Heart right ventricle (tissue), 16 donors: ENCODE measurements around the gene SBK3. TPM values are rescaled to one million over a fixed set of nuclear protein-coding genes. Genes with fewer than 3 reads are reported as not detected.

Experiments used
- ATAC-seq, 8 donors: fragments of 200-7000 bp; cut with Tn5 transposase; one replicate each; pipeline ENCODE4 v1.9.1; 2020; ENCODE audit warnings: mild to moderate bottlenecking in 8 of 8, moderate library complexity in 8 of 8, moderate number of reproducible peaks in 1 of 8
- DNase-seq, 2 donors: peaks; one replicate each; pipeline ENCODE4 v3.0.0-alpha.2; 2020
- H3K27ac ChIP-seq, 10 donors: fragments of 200-600 bp; sonication (generic) in 2 of 10; one replicate each; pipeline versions ENCODE4 v1.5.0 to v1.8.0; 2020 to 2022; ENCODE audit warnings: mild to moderate bottlenecking in 3 of 10
- H3K27me3 ChIP-seq, 7 donors: fragments of 200-600 bp; one replicate each; pipeline ENCODE4 v1.8.0; 2021 to 2022; ENCODE audit warnings: mild to moderate bottlenecking in 2 of 7
- H3K36me3 ChIP-seq, 9 donors: fragments of 200-600 bp; sonication (generic) in 1 of 9; one replicate each; pipeline versions ENCODE4 v1.5.0 to v1.8.0; 2020 to 2022; ENCODE audit warnings: mild to moderate bottlenecking in 2 of 9
- H3K4me1 ChIP-seq, 9 donors: fragments of 200-600 bp; sonication (generic) in 1 of 9; one replicate each; pipeline versions ENCODE4 v1.5.0 to v1.8.0; 2020 to 2022; ENCODE audit warnings: mild to moderate bottlenecking in 4 of 9
- H3K4me3 ChIP-seq, 10 donors: fragments of 200-600 bp; sonication (generic) in 2 of 10; one replicate each; pipeline versions ENCODE4 v1.5.0 to v1.8.0; 2020 to 2022; ENCODE audit warnings: mild to moderate bottlenecking in 7 of 10, moderate library complexity in 2 of 10
- H3K9me3 ChIP-seq, 11 donors: fragments of 200-600 bp in 10 of 11; sonication (generic) in 2 of 11; one replicate each; pipeline versions ENCODE4 v1.5.0 to v1.8.0; 2013 to 2022; ENCODE audit warnings: mild to moderate bottlenecking in 2 of 11, control low read depth in 1 of 11, moderate library complexity in 1 of 11
- WGBS, 2 donors: extraction: QIAGEN DNeasy Blood & Tissue Kit; methylation state at CpG; one replicate each; pipeline ENCODE4 v1.1.7; 2013; ENCODE audit warnings: inconsistent platforms in 1 of 2; 5-methylcytosine and 5-hydroxymethylcytosine counted together
- intact Hi-C, 10 donors: fragments of 100-400 bp; cut with DNase I; formaldehyde crosslinking; loops; one replicate each; pipeline versions ENCODE4 v1.11.1 to v1.14.2; 2022
- polyA plus RNA-seq, 2 donors: library from polyadenylated mRNA; stranded (reverse); fragments of 200-250 nt; gene quantifications; one replicate each; pipeline ENCODE4 v1.2.3, GENCODE V29; 2013
- total RNA-seq, 10 donors: library from RNA; stranded (reverse); fragmentation: NEBNext Ultra II Directional in 3 of 10; extraction: Animal tissue kit (Norgen Biotek cat#: 25700) in 3 of 10; gene quantifications; one replicate each; pipeline versions ENCODE4 v1.2.1 to v1.2.4, GENCODE V29; 2021 to 2023
- TF ChIP-seq, protein P1 (sequence below), 9 donors: fragments of 200-600 bp; sonication (generic) in 2 of 9; IDR thresholded peaks; one replicate each; pipeline versions ENCODE4 v1.5.0 to v1.8.0; 2021 to 2022; ENCODE audit warnings: antibody characterized with exemption in 9 of 9, mild to moderate bottlenecking in 5 of 9, moderate library complexity in 1 of 9
- donor health status: Arrhythmogenic right ventricular cardiomyopathy.
- donor health status: ischemic (EF 13 %, LVEDD 7.1; RV severe dilation, severe dysfunction).
- donor health status: healthy with polysubstance abuse.
- donor health status: DM: no; HTN: yes; CAD: no.
- donor health status: DM: no; HTN: no; CAD: no.
- donor health status: ischemic (EF 25% LVEDD 6.9; RV normal size, moderate dysfunction).
- donor health status: ischemic (EF 25% LVEDD 5.7; RV mildly dilated, moderate dysfunction).
- donor health status: healthy.
- donor health status: DM: yes; HTN: yes; CAD: no.
- donor health status: Ischemic cardiomyopathy.
- donor health status: ischemic (EF 35%, LVEDD 5.7; RV mildly dilated, moderate dysfunction).
- donor health status: nonischemic (EF 11% LVEDD 7.7; RV severe dilation, severe dysfunction).
- donor health status: DM: yes; HTN: yes; CAD: no.
- donor health status: PGD.
- donor health status: ischemic (EF 29% LVEDD 5.4; RV normal size, mild dysfunction).
- donor health status: nonischemic (EF 23%, LVEDD 6.1; RV moderate dilation, normal function).

The SBK3 gene
- total and polyA plus RNA-seq, 12 donors = 2.0 to 33.3 (median 7.3) TPM

DNA sequence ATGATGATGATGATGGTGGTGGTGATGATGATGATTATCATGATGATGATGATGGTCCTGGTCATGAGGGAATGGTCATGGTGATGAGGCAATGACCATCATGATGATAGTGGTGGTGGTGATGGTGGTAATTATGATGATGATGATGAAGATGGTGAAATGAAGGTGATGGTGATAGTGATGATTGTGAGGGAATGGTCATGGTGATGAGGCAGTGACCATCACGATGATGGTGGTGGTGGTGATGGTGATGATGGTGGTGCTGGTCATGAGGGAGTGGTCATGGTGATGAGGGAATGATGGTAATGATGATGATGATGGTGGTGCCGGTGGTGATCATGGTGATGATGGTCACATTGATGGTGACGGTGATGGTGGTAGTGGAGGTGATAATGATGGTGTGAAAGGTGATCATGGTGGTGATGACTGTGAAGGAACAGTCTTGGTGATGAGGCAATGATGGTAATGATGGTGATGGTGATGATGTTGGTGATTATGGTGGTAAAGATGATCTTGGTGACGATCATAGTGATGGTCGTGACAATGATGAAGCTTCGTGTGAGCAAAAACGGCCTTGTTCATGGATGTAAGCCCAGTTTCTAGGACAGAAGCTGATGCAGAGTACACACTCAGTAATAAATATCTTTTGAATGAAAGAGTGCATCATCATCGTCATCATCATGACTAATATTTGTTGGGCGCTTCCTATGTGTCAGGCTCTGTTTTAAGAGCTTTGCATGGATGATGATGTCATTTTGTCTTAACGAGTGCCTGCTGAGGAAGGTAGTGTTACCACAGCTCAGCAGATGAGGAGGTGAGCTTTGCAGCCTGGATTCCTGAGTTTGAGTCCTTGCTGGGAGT is 25.7 kb downstream of the SBK3 start:
- Histone ChIP-seq H3K36me3 (peaks cover 0 to 10% (median 0%) of the 10 kb centered on the region in 9 donors), H3K27me3 (no peaks in the 10 kb centered on the region), H3K4me1 (peaks cover 3 to 22% (median 9%) of the 10 kb centered on the region in 9 donors), H3K4me3 (no peak overlapping the region), H3K27ac (no peak overlapping the region), H3K9me3 (no peaks in the 10 kb centered on the region)
- intact Hi-C loops = loop anchor here in 6 of 10 donors (5.0 to 10.0 kb wide), 8 partner anchors 63 to 115 kb away; partner anchors contain the start of genes ZNF865 (in 3 of the 6), FIZ1 (in 1 of the 6), ZNF524 (in 1 of the 6) and ZNF579 (in 1 of the 6)
- DNase-seq (no peak), ATAC-seq (no peak)
- TF ChIP-seq, protein P1, sequence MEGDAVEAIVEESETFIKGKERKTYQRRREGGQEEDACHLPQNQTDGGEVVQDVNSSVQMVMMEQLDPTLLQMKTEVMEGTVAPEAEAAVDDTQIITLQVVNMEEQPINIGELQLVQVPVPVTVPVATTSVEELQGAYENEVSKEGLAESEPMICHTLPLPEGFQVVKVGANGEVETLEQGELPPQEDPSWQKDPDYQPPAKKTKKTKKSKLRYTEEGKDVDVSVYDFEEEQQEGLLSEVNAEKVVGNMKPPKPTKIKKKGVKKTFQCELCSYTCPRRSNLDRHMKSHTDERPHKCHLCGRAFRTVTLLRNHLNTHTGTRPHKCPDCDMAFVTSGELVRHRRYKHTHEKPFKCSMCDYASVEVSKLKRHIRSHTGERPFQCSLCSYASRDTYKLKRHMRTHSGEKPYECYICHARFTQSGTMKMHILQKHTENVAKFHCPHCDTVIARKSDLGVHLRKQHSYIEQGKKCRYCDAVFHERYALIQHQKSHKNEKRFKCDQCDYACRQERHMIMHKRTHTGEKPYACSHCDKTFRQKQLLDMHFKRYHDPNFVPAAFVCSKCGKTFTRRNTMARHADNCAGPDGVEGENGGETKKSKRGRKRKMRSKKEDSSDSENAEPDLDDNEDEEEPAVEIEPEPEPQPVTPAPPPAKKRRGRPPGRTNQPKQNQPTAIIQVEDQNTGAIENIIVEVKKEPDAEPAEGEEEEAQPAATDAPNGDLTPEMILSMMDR (IDR thresholded peaks at IDR 0.05) = no peak
- 84 to 93% methylated on average over 10 of the region's 10 CpGs for WGBS, 2 donors

DNA sequence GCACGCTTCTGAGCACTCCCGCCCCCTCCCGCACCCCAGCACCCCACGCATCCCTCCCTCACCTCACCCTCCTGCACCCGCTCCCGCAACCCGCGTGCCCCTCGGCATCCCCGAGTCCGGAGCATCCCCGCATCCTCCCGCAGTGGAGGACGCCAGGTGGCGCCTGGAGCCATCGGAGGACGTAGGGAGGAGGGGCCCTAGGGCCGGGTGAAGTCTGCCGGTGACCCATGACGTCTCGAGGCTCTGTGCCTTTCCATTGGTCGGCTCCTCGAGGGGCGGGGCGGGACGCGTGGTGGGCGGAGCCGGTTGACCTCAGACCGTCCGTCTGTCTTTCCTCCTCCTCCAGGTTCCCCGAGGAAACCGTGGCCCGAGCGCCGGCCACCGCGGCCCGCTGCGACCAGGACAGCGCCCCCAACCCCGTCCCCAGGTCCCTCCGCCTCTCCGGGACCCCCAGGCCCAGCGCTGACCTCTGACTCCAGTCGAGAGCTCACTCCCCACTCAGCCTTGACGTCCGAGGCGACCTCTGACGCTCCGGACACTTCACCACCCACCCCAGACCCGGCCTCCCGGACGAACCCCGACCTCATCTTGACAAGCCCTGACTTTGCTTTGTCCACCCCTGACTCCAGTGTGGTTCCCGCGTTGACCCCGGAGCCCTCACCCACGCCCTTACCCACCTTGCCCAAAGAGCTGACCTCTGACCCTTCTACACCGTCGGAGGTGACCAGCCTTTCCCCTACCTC is 28.3 kb downstream of the SBK3 start:
- Histone ChIP-seq H3K36me3 (peaks cover 0 to 30% (median 0%) of the 10 kb centered on the region in 9 donors), H3K27me3 (no peaks in the 10 kb centered on the region), H3K4me3 (peak overlapping the region in 9 of 10 donors; percentile 29 to 61 (median 59)), H3K9me3 (no peaks in the 10 kb centered on the region), H3K4me1 (peaks cover 3 to 22% (median 9%) of the 10 kb centered on the region in 9 donors), H3K27ac (peak overlapping the region; percentile 86 to 99 (median 96))
- ATAC-seq (peak; percentile 98 to 100 (median 99)), DNase-seq (peak; percentile 93 to 96)
- TF ChIP-seq, protein P1 (IDR thresholded peaks at IDR 0.05) = peak; percentile 73 to 92 (median 81)
- 8 to 10% methylated on average over 61 of the region's 61 CpGs for WGBS, 2 donors
- intact Hi-C loops = loop anchor here in 9 of 10 donors (1.0 to 10.0 kb wide), 16 partner anchors 64 to 118 kb away; partner anchors contain the start of genes ZNF865 (in 4 of the 9), FIZ1 (in 3 of the 9), ZNF579 (in 2 of the 9) and ZNF524 (in 1 of the 9)

DNA sequence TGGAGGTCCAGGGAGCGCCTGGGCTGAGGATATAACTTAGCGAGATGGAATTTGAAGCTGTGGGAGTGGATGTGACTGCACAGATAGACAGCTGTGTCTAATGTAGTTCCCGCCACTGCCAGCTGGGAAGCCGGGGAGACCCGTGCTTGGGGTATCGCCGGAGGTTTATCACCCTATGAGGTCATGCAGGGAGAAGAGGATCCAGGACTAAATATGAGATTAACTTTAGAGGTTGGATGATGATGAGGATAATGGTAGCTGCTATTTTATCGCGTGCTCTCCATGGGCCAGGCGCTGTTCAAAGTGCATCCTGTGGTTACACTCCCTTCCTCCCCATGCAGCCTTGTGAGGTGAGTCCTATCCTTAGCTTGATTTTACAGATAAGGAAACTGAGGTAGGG is 37.2 kb downstream of the SBK3 start:
- Histone ChIP-seq H3K9me3 (no peaks in the 10 kb centered on the region), H3K27me3 (no peaks in the 10 kb centered on the region), H3K27ac (no peak overlapping the region), H3K4me1 (peaks cover 0 to 14% (median 3%) of the 10 kb centered on the region in 9 donors), H3K36me3 (peaks cover 0 to 6% (median 0%) of the 10 kb centered on the region in 9 donors), H3K4me3 (no peak overlapping the region)
- no peak for DNase-seq
- TF ChIP-seq, protein P1 (IDR thresholded peaks at IDR 0.05) = no peak
- no peak for ATAC-seq
- intact Hi-C loops = loop anchor here in 3 of 10 donors (5.0 to 10.0 kb wide), 3 partner anchors 41 to 363 kb away; partner anchors contain the start of gene TNNT1 (in 1 of the 3)
- 70 to 75% methylated on average over 10 of the region's 10 CpGs for WGBS, 2 donors

DNA sequence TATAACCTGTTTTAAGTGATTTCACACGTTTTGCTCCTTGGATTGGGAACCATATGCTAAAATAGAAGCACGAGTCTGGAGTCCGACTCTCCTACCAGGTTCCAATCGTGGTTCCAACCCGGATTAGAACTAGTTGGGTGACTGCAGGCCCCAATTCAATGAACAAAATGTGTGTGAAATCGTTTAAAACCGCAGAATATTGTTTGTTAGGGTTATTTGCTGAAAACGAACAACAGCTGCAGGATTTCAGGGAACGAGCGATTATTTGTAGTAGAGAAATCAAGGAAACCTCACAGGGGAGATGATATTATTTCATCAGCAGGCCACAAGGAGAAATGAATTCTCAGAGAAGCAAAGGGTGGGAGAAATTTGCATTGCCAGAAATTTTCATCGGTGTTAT is 40.4 kb downstream of the SBK3 start:
- no peak for DNase-seq
- Histone ChIP-seq H3K4me3 (no peak overlapping the region), H3K27ac (no peak overlapping the region), H3K9me3 (no peaks in the 10 kb centered on the region), H3K36me3 (peaks cover 0 to 27% (median 0%) of the 10 kb centered on the region in 9 donors), H3K4me1 (peaks cover 0 to 14% (median 3%) of the 10 kb centered on the region in 9 donors), H3K27me3 (no peaks in the 10 kb centered on the region)
- WGBS, 2 donors = 87 to 89% methylated on average over 11 of the region's 11 CpGs
- intact Hi-C loops = loop anchor here (1.0 to 10.0 kb wide), 8 partner anchors 37 to 364 kb away; partner anchors contain the start of gene TNNT1 (in 1 of the 10)
- ATAC-seq = no peak
- TF ChIP-seq, protein P1 (IDR thresholded peaks at IDR 0.05) = no peak
